ENCODE results near the gene OGA. TPM values are rescaled to one million over a fixed set of nuclear protein-coding genes. Genes with fewer than 3 reads are reported as not detected.

Gene OGA
- total RNA-seq, 1 donor from 2014 or later = 148 TPM

GRCh38 chr10:101837748-101838147, 19.5 kb upstream of the OGA start:
- Histone ChIP-seq H3K9ac (ENCODE audit: low read depth in 1 of 3, low read length in 3 of 3) (no peak overlapping the region), H3K36me3 (ENCODE audit: control insufficient read depth in 3 of 3, insufficient read depth in 3 of 3, low read length in 3 of 3) (no peaks in the 10 kb centered on the region), H3K9me3 (ENCODE audit: control insufficient read depth in 3 of 3, low read length in 3 of 3) (no peaks in the 10 kb centered on the region), H3K27me3 (ENCODE audit: control insufficient read depth in 3 of 3, insufficient read depth in 3 of 3, low read length in 3 of 3) (no peaks in the 10 kb centered on the region), H3K4me1 (ENCODE audit: control insufficient read depth in 3 of 3, insufficient read depth in 3 of 3, low read length in 3 of 3) (peaks cover 13 to 37% (median 25%) of the 10 kb centered on the region in 3 donors), H3K27ac (ENCODE audit: low read depth, low read length) (no peak overlapping the region), H3K4me3 (ENCODE audit: low read length in 3 of 3) (no peak overlapping the region)

GRCh38 chr10:101835362-101835761, 17.1 kb upstream of the OGA start:
- Histone ChIP-seq H3K27me3 (ENCODE audit: control insufficient read depth in 3 of 3, insufficient read depth in 3 of 3, low read length in 3 of 3) (no peaks in the 10 kb centered on the region), H3K36me3 (ENCODE audit: control insufficient read depth in 3 of 3, insufficient read depth in 3 of 3, low read length in 3 of 3) (no peaks in the 10 kb centered on the region), H3K27ac (ENCODE audit: low read depth, low read length) (no peak overlapping the region), H3K9ac (ENCODE audit: low read depth in 1 of 3, low read length in 3 of 3) (no peak overlapping the region), H3K9me3 (ENCODE audit: control insufficient read depth in 3 of 3, low read length in 3 of 3) (no peaks in the 10 kb centered on the region), H3K4me3 (ENCODE audit: low read length in 3 of 3) (no peak overlapping the region), H3K4me1 (ENCODE audit: control insufficient read depth in 3 of 3, insufficient read depth in 3 of 3, low read length in 3 of 3) (peaks cover 13 to 38% (median 22%) of the 10 kb centered on the region in 3 donors)

- no peak overlapping the region for H3K9ac ChIP-seq (ENCODE audit: low read depth in 1 of 3, low read length in 3 of 3)
- H3K4me3 ChIP-seq (ENCODE audit: low read length in 3 of 3) = no peak overlapping the region
- H3K27me3 ChIP-seq (ENCODE audit: control insufficient read depth in 3 of 3, insufficient read depth in 3 of 3, low read length in 3 of 3) = no peaks in the 10 kb centered on the region
- H3K4me1 ChIP-seq (ENCODE audit: control insufficient read depth in 3 of 3, insufficient read depth in 3 of 3, low read length in 3 of 3) = peaks cover 16 to 38% (median 26%) of the 10 kb centered on the region in 3 donors
- no peak overlapping the region for H3K27ac ChIP-seq (ENCODE audit: low read depth, low read length)
- no peaks in the 10 kb centered on the region for H3K9me3 ChIP-seq (ENCODE audit: control insufficient read depth in 3 of 3, low read length in 3 of 3)
- H3K36me3 ChIP-seq (ENCODE audit: control insufficient read depth in 3 of 3, insufficient read depth in 3 of 3, low read length in 3 of 3) = no peaks in the 10 kb centered on the region
These were observed 16.1 kb upstream of the OGA start for GRCh38 chr10:101834341-101834740.

GRCh38 chr10:101833466-101833865, 15.2 kb upstream of the OGA start:
- H3K4me1 ChIP-seq (ENCODE audit: control insufficient read depth in 3 of 3, insufficient read depth in 3 of 3, low read length in 3 of 3) = peaks cover 16 to 29% (median 19%) of the 10 kb centered on the region in 3 donors
- no peaks in the 10 kb centered on the region for H3K36me3 ChIP-seq (ENCODE audit: control insufficient read depth in 3 of 3, insufficient read depth in 3 of 3, low read length in 3 of 3)
- H3K27me3 ChIP-seq (ENCODE audit: control insufficient read depth in 3 of 3, insufficient read depth in 3 of 3, low read length in 3 of 3) = no peaks in the 10 kb centered on the region
- no peak overlapping the region for H3K27ac ChIP-seq (ENCODE audit: low read depth, low read length)
- no peak overlapping the region for H3K4me3 ChIP-seq (ENCODE audit: low read length in 3 of 3)
- H3K9ac ChIP-seq (ENCODE audit: low read depth in 1 of 3, low read length in 3 of 3) = no peak overlapping the region
- H3K9me3 ChIP-seq (ENCODE audit: control insufficient read depth in 3 of 3, low read length in 3 of 3) = no peaks in the 10 kb centered on the region

- H3K4me3 ChIP-seq (ENCODE audit: low read length in 3 of 3) = no peak overlapping the region
- H3K4me1 ChIP-seq (ENCODE audit: control insufficient read depth in 3 of 3, insufficient read depth in 3 of 3, low read length in 3 of 3) = peaks cover 16 to 26% (median 19%) of the 10 kb centered on the region in 3 donors
- H3K36me3 ChIP-seq (ENCODE audit: control insufficient read depth in 3 of 3, insufficient read depth in 3 of 3, low read length in 3 of 3) = peaks cover 2 to 5% (median 4%) of the 10 kb centered on the region in 3 donors
- no peak overlapping the region for H3K9ac ChIP-seq (ENCODE audit: low read depth in 1 of 3, low read length in 3 of 3)
- no peaks in the 10 kb centered on the region for H3K27me3 ChIP-seq (ENCODE audit: control insufficient read depth in 3 of 3, insufficient read depth in 3 of 3, low read length in 3 of 3)
- H3K27ac ChIP-seq (ENCODE audit: low read depth, low read length) = no peak overlapping the region
- no peaks in the 10 kb centered on the region for H3K9me3 ChIP-seq (ENCODE audit: control insufficient read depth in 3 of 3, low read length in 3 of 3)
These were observed 14.1 kb upstream of the OGA start for GRCh38 chr10:101832325-101832771.

DNA sequence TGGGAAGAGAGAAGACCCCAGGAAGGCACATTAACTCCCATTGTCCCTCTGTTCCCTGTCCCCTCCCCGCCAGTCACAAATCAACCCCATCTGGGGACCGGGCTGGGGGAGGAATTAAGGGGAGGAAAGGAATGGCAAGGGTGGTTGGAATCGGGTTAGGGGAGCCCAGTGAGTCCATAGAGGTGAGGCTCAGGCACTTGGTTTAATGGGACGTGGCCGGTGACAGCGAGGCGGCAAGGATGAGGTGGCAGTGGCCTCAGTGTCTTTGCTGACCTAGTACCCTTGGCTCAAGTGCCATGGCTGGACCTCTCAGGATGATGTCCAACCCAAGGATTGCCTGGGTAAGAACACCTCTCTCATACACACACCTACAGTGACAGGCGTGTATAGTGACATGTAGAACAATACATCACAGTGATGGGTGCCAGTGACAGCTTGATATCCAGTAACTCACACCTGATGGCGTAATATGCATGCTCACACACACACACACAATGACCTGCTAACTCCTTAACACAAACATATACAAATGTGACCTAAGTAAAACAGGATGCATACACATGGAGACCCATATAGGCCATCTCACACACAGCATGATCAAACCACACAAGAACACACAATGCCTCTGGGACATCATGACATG, 13.0 kb upstream of the OGA start:
- Histone ChIP-seq H3K4me1 (ENCODE audit: control insufficient read depth in 3 of 3, insufficient read depth in 3 of 3, low read length in 3 of 3) (peaks cover 16 to 26% (median 19%) of the 10 kb centered on the region in 3 donors), H3K27me3 (ENCODE audit: control insufficient read depth in 3 of 3, insufficient read depth in 3 of 3, low read length in 3 of 3) (no peaks in the 10 kb centered on the region), H3K4me3 (ENCODE audit: low read length in 3 of 3) (peak overlapping the region; percentile 57 to 82 (median 79)), H3K36me3 (ENCODE audit: control insufficient read depth in 3 of 3, insufficient read depth in 3 of 3, low read length in 3 of 3) (peaks cover 5 to 11% (median 6%) of the 10 kb centered on the region in 3 donors), H3K27ac (ENCODE audit: low read depth, low read length) (peak overlapping the region; percentile 56), H3K9me3 (ENCODE audit: control insufficient read depth in 3 of 3, low read length in 3 of 3) (no peaks in the 10 kb centered on the region), H3K9ac (ENCODE audit: low read depth in 1 of 3, low read length in 3 of 3) (peak overlapping the region; percentile 34 to 71 (median 65))

DNA sequence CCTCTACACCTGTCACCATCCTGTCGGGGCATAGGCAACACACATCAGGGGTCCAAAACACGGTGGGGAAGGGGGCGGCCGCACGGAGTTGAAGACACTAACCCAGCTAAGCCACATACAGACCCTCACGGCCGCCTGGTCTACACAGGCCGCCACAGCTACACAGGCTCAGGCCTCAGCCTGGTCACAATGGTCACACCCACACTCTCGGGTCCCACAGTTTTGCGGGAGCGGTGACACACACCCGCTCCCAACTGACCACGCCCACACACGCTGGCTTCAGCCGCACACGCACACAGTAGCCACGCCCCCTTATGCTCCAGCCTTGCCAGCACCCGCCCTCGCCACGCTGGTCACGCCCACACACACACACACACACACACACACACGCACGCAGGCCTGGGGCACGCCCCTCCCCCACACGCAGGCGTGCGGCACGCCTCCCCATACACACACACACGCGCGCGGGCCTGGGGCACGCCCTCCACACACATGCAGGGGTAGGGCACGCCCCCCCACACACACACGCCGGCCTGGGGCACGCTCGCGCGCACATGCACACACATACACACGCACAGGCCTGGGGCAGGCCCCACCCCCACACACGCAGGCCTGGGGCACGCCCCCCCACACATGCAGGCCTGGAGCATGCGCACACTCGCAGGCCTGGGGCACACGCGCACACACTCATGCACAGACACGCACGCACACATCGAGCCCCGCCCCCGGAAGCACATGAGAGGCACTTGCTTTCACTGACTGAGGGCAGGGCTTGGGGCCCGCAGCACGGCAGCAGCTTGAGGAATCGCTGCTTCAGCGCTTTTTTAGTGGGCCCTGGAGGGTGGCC, 12.3 kb upstream of the OGA start:
- Histone ChIP-seq H3K4me3 (ENCODE audit: low read length in 3 of 3) (peak overlapping the region; percentile 69 to 82 (median 79)), H3K9me3 (ENCODE audit: control insufficient read depth in 3 of 3, low read length in 3 of 3) (no peaks in the 10 kb centered on the region), H3K9ac (ENCODE audit: low read depth in 1 of 3, low read length in 3 of 3) (peak overlapping the region; percentile 34 to 71 (median 65)), H3K27me3 (ENCODE audit: control insufficient read depth in 3 of 3, insufficient read depth in 3 of 3, low read length in 3 of 3) (no peaks in the 10 kb centered on the region), H3K27ac (ENCODE audit: low read depth, low read length) (peak overlapping the region; percentile 56), H3K36me3 (ENCODE audit: control insufficient read depth in 3 of 3, insufficient read depth in 3 of 3, low read length in 3 of 3) (peaks cover 5 to 11% (median 6%) of the 10 kb centered on the region in 3 donors), H3K4me1 (ENCODE audit: control insufficient read depth in 3 of 3, insufficient read depth in 3 of 3, low read length in 3 of 3) (peaks cover 16 to 26% (median 19%) of the 10 kb centered on the region in 3 donors)

- H3K4me1 ChIP-seq (ENCODE audit: control insufficient read depth in 3 of 3, insufficient read depth in 3 of 3, low read length in 3 of 3) = peaks cover 16 to 26% (median 19%) of the 10 kb centered on the region in 3 donors
- peaks cover 5 to 11% (median 6%) of the 10 kb centered on the region in 3 donors for H3K36me3 ChIP-seq (ENCODE audit: control insufficient read depth in 3 of 3, insufficient read depth in 3 of 3, low read length in 3 of 3)
- peak overlapping the region; percentile 69 to 82 (median 79) for H3K4me3 ChIP-seq (ENCODE audit: low read length in 3 of 3)
- no peaks in the 10 kb centered on the region for H3K27me3 ChIP-seq (ENCODE audit: control insufficient read depth in 3 of 3, insufficient read depth in 3 of 3, low read length in 3 of 3)
- peak overlapping the region; percentile 56 for H3K27ac ChIP-seq (ENCODE audit: low read depth, low read length)
- H3K9me3 ChIP-seq (ENCODE audit: control insufficient read depth in 3 of 3, low read length in 3 of 3) = no peaks in the 10 kb centered on the region
- H3K9ac ChIP-seq (ENCODE audit: low read depth in 1 of 3, low read length in 3 of 3) = peak overlapping the region in 2 of 3 donors; percentile 33 to 71
These were observed 11.5 kb upstream of the OGA start for GRCh38 chr10:101829561-101830315.

DNA sequence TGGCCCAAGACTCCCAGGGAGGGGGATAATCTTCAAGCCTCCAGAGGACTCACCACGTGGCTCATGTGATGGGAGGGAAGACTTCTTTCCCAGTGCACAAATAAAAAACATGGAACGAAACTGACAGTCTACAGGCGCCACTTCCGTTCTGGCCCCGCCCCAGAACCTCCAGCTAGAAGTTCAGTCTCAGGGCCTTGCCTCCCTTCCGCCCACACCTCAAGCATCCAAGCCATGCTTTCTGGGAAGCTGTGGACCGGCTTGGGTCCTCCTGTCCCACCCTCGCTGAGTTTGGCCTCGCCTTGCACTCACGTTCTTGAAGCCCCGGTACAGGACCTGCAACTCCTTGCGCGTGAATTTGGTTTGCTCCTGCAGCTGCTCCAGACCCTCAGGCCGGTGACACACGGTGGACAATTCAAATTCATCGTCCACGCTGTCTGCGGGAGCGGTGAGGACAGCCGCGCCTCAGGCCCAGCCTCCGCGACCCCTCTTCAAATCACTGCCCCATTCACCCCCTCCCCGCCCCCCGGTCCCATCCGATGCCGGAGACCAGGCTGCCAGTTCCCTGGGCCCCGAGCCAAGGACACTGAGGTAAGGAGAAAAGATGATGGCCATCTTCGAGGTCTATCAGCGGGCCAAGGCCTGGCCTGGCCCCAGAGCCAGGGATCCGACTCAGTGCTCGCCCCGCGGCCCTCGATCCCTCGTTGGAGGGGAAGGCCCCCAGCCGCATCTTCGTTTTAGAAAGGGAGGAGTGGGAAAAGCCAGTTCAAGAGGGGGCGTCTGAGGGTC, 10.7 kb upstream of the OGA start:
- H3K36me3 ChIP-seq (ENCODE audit: control insufficient read depth in 3 of 3, insufficient read depth in 3 of 3, low read length in 3 of 3) = peaks cover 5 to 11% (median 6%) of the 10 kb centered on the region in 3 donors
- H3K9ac ChIP-seq (ENCODE audit: low read depth in 1 of 3, low read length in 3 of 3) = peak overlapping the region in 1 of 3 donors; percentile 3
- H3K4me1 ChIP-seq (ENCODE audit: control insufficient read depth in 3 of 3, insufficient read depth in 3 of 3, low read length in 3 of 3) = peaks cover 16 to 26% (median 19%) of the 10 kb centered on the region in 3 donors
- H3K4me3 ChIP-seq (ENCODE audit: low read length in 3 of 3) = peak overlapping the region in 2 of 3 donors; percentile 23 to 29
- no peaks in the 10 kb centered on the region for H3K9me3 ChIP-seq (ENCODE audit: control insufficient read depth in 3 of 3, low read length in 3 of 3)
- no peaks in the 10 kb centered on the region for H3K27me3 ChIP-seq (ENCODE audit: control insufficient read depth in 3 of 3, insufficient read depth in 3 of 3, low read length in 3 of 3)
- no peak overlapping the region for H3K27ac ChIP-seq (ENCODE audit: low read depth, low read length)
